Activated naive CD4-positive, alpha-beta T cell treated with anti-CD3 and anti-CD28 coated beads, Interleukin-2, amount 10 ng/mL, durations not matched to agents 7 days and 5 days (primary cell): Measurements from ENCODE around the gene CHD6.

ENCODE experiments used
- CTCF ChIA-PET: fragments of 350-600 bp; sonication (Branson Sonifier 250); formaldehyde crosslinking; loops from one replicate; lab custom pipeline; 2021; ENCODE audit warnings: antibody characterized with exemption; lab: Charles Lee
- DNase-seq: peaks from one replicate; pipeline ENCODE4 v3.0.0-alpha.2; 2020
- H3K27ac Mint-ChIP-seq: one replicate; pipeline ENCODE4 v1.8.0; 2021; ENCODE audit warnings: mild to moderate bottlenecking, moderate library complexity, mixed read lengths
- H3K27me3 Mint-ChIP-seq: one replicate; pipeline ENCODE4 v1.8.0; 2021; ENCODE audit warnings: mild to moderate bottlenecking, mixed read lengths
- H3K36me3 Mint-ChIP-seq: one replicate; pipeline ENCODE4 v1.8.0; 2021; ENCODE audit warnings: mixed read lengths
- H3K4me1 Mint-ChIP-seq: one replicate; pipeline ENCODE4 v1.8.0; 2021; ENCODE audit warnings: mixed read lengths
- H3K4me3 Mint-ChIP-seq: one replicate; pipeline ENCODE4 v1.8.0; 2021; ENCODE audit warnings: mild to moderate bottlenecking, moderate library complexity, mixed read lengths
- H3K9me3 Mint-ChIP-seq: one replicate; pipeline ENCODE4 v1.8.0; 2021; ENCODE audit warnings: mixed read lengths

The CHD6 gene

DNA sequence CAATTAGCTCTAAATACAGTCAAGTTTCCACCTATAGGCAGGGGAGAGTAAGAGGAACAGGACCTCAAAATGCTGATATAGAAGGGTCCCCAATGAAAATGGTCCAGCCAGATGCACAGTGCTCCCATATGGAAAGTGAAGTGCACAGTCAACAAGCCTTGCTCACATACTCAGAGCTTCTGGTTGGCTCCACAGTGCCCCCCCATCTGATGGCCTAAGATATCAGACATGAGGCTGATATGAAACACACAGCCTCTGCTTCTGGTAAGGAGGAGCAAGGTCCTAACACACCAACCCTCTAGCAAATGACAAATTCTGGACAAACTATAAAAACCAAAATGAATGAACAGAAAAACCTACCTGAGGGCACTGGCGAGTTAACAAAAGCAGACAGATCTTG lies 140.2 kb downstream of the CHD6 start:
- Mint-ChIP-seq H3K36me3 (peaks cover 35% of the 10 kb centered on the region), H3K4me1 (peaks cover 24% of the 10 kb centered on the region), H3K27me3 (no peaks in the 10 kb centered on the region), H3K27ac (no peak overlapping the region), H3K4me3 (no peak overlapping the region), H3K9me3 (no peaks in the 10 kb centered on the region)
- CTCF ChIA-PET: no interaction called here
- DNase-seq: no peak

DNA sequence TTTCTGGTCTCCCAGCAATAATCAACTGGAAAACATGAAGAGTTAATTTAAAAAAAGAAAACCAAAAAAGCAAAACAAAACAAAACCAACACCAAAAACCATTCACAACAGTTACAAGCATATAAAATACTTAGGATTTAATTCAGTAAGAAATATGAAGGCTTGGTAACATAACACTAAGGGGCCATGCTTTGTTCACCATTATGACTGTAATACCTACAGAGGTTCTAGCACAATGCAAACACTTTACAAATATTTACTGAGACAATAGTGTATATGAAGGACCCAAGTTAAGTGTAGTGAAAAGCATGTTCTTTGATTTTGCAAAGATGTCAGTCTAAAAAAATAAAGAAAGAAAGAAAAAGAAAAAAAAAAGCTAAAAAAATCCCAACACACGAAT lies 141.7 kb downstream of the CHD6 start:
- H3K4me3 Mint-ChIP-seq: no peak overlapping the region
- CTCF ChIA-PET: no interaction called here
- peaks cover 24% of the 10 kb centered on the region for H3K4me1 Mint-ChIP-seq
- H3K9me3 Mint-ChIP-seq: no peaks in the 10 kb centered on the region
- H3K27me3 Mint-ChIP-seq: no peaks in the 10 kb centered on the region
- H3K27ac Mint-ChIP-seq: no peak overlapping the region
- H3K36me3 Mint-ChIP-seq: peaks cover 38% of the 10 kb centered on the region
- DNase-seq: no peak

DNA sequence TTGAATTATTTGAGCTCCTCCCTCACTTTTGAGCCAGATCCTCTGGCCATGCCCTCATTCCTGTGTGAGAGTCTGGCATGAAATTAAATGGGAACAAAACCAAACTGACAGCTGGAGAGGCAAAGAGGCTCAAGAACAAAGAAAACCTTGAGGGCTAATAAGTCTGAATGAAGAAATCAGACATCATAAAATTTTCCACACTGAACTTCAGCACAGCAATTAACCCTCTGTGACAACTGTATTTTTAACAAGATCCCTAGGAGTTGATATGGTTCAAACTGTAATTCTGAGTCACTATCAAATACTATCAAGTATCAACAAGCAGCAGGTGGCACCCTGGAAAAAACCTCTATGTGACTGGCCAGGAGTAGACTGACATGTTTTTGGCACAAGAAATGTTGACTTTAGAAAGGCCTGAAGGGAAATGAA lies 142.2 kb downstream of the CHD6 start:
- Mint-ChIP-seq H3K27me3 (no peaks in the 10 kb centered on the region), H3K4me3 (no peak overlapping the region), H3K9me3 (no peaks in the 10 kb centered on the region), H3K4me1 (peaks cover 24% of the 10 kb centered on the region), H3K27ac (no peak overlapping the region), H3K36me3 (peaks cover 38% of the 10 kb centered on the region)
- DNase-seq: no peak
- CTCF ChIA-PET: no interaction called here

GRCh38 chr20:41475503-41475902 lies 142.7 kb downstream of the CHD6 start:
- CTCF ChIA-PET: no interaction called here
- H3K36me3 Mint-ChIP-seq: peaks cover 39% of the 10 kb centered on the region
- H3K4me1 Mint-ChIP-seq: peaks cover 20% of the 10 kb centered on the region
- H3K9me3 Mint-ChIP-seq: no peaks in the 10 kb centered on the region
- no peaks in the 10 kb centered on the region for H3K27me3 Mint-ChIP-seq
- no peak overlapping the region for H3K27ac Mint-ChIP-seq
- H3K4me3 Mint-ChIP-seq: no peak overlapping the region
- no peak for DNase-seq

- no peak for DNase-seq
- CTCF ChIA-PET: no interaction called here
- H3K9me3 Mint-ChIP-seq: no peaks in the 10 kb centered on the region
- H3K4me1 Mint-ChIP-seq: peaks cover 3% of the 10 kb centered on the region
- H3K4me3 Mint-ChIP-seq: no peak overlapping the region
- H3K27me3 Mint-ChIP-seq: no peaks in the 10 kb centered on the region
- peaks cover 22% of the 10 kb centered on the region for H3K36me3 Mint-ChIP-seq
- H3K27ac Mint-ChIP-seq: no peak overlapping the region
Measured at GRCh38 chr20:41470362-41471095, 147.6 kb downstream of the CHD6 start.

DNA sequence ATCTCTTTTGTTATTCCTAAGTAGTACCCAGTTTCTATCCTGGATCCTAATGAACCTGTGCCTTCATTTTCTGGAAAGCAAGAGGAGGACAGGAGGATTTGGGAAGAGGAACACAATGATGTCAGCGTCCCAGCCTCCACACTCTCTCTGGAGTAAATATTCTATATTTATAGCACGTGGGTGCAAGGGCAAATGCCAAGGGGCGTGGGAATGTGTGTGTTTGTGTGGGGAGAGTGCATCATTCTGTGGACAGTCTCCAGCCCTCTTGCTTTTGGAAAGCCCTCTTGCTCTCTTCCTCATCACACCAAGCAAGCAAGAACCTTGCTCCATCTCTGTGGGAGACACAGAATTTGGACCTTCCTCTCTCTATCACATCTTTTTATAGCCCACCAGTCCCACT lies 148.3 kb downstream of the CHD6 start:
- no peak overlapping the region for H3K4me3 Mint-ChIP-seq
- no peaks in the 10 kb centered on the region for H3K4me1 Mint-ChIP-seq
- no peak overlapping the region for H3K27ac Mint-ChIP-seq
- H3K36me3 Mint-ChIP-seq: peaks cover 24% of the 10 kb centered on the region
- H3K9me3 Mint-ChIP-seq: peaks cover 3% of the 10 kb centered on the region
- CTCF ChIA-PET: no interaction called here
- H3K27me3 Mint-ChIP-seq: no peaks in the 10 kb centered on the region
- no peak for DNase-seq

DNA sequence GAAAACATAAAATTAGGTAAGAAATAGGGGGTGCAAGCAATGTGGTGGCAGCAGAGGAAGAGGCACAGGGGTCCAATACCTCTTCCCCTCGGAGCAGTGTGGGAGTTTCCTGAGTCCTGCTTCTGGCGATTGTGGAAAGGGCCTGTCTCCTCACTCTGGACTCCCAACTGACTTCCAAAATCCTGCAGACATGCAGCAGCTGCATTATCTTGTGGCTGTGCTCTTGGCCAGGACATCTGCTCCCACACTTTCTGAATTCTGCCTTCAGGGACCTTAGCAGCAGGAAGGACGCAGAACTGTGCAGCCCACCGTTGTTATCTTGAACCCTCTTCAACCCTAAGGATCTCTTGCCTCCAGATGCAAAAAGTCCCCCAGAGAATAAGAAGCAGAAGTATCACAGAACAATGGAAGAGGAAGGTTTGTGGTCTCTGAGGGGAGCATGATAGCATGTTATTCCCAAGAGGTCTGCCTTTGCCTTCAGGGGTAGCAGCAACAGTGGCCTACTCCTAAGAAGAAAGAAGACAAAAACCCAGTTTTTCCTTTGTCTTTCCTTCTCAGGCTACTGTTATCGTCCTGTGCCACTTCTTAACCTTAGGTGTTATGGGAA lies 149.1 kb downstream of the CHD6 start:
- Mint-ChIP-seq H3K4me3 (no peak overlapping the region), H3K36me3 (peaks cover 27% of the 10 kb centered on the region), H3K4me1 (no peaks in the 10 kb centered on the region), H3K9me3 (peaks cover 4% of the 10 kb centered on the region), H3K27me3 (no peaks in the 10 kb centered on the region), H3K27ac (no peak overlapping the region)
- DNase-seq: no peak
- CTCF ChIA-PET: no interaction called here

- H3K9me3 Mint-ChIP-seq: peaks cover 4% of the 10 kb centered on the region
- no peaks in the 10 kb centered on the region for H3K27me3 Mint-ChIP-seq
- H3K27ac Mint-ChIP-seq: no peak overlapping the region
- no peaks in the 10 kb centered on the region for H3K4me1 Mint-ChIP-seq
- no peak overlapping the region for H3K4me3 Mint-ChIP-seq
- H3K36me3 Mint-ChIP-seq: peaks cover 31% of the 10 kb centered on the region
- DNase-seq: no peak
- CTCF ChIA-PET: no interaction called here
Measured at GRCh38 chr20:41467690-41468089, 150.5 kb downstream of the CHD6 start.

GRCh38 chr20:41467220-41467619 lies 151.0 kb downstream of the CHD6 start:
- Mint-ChIP-seq H3K9me3 (peaks cover 4% of the 10 kb centered on the region), H3K27me3 (no peaks in the 10 kb centered on the region), H3K4me1 (peaks cover 3% of the 10 kb centered on the region), H3K36me3 (peaks cover 30% of the 10 kb centered on the region), H3K27ac (no peak overlapping the region), H3K4me3 (no peak overlapping the region)
- CTCF ChIA-PET: no interaction called here
- DNase-seq: no peak

- no peak overlapping the region for H3K27ac Mint-ChIP-seq
- no peaks in the 10 kb centered on the region for H3K27me3 Mint-ChIP-seq
- H3K9me3 Mint-ChIP-seq: peaks cover 6% of the 10 kb centered on the region
- H3K4me1 Mint-ChIP-seq: peaks cover 4% of the 10 kb centered on the region
- CTCF ChIA-PET: no interaction called here
- H3K36me3 Mint-ChIP-seq: peaks cover 36% of the 10 kb centered on the region
- no peak for DNase-seq
- H3K4me3 Mint-ChIP-seq: no peak overlapping the region
Measured at GRCh38 chr20:41463567-41463966, 154.6 kb downstream of the CHD6 start.

- Mint-ChIP-seq H3K27ac (no peak overlapping the region), H3K4me1 (peaks cover 4% of the 10 kb centered on the region), H3K36me3 (peaks cover 34% of the 10 kb centered on the region), H3K4me3 (no peak overlapping the region), H3K27me3 (no peaks in the 10 kb centered on the region), H3K9me3 (peaks cover 6% of the 10 kb centered on the region)
- CTCF ChIA-PET: interaction anchor here (0.8 kb wide), 1 partner anchor 35 kb away, joined by 3 read pairs; no protein-coding TSS in a partner anchor
- DNase-seq: no peak
Measured at GRCh38 chr20:41462372-41463161, 155.6 kb downstream of the CHD6 start.

- H3K4me1 Mint-ChIP-seq: peaks cover 4% of the 10 kb centered on the region
- H3K9me3 Mint-ChIP-seq: peaks cover 3% of the 10 kb centered on the region
- no peak overlapping the region for H3K27ac Mint-ChIP-seq
- CTCF ChIA-PET: no interaction called here
- H3K36me3 Mint-ChIP-seq: peaks cover 41% of the 10 kb centered on the region
- no peak for DNase-seq
- no peak overlapping the region for H3K4me3 Mint-ChIP-seq
- H3K27me3 Mint-ChIP-seq: no peaks in the 10 kb centered on the region
Measured at GRCh38 chr20:41458761-41459160, 159.4 kb downstream of the CHD6 start.

- Mint-ChIP-seq H3K4me1 (peaks cover 1% of the 10 kb centered on the region), H3K27ac (no peak overlapping the region), H3K9me3 (peaks cover 3% of the 10 kb centered on the region), H3K36me3 (peaks cover 45% of the 10 kb centered on the region), H3K4me3 (no peak overlapping the region), H3K27me3 (no peaks in the 10 kb centered on the region)
- no peak for DNase-seq
- CTCF ChIA-PET: no interaction called here
Measured at GRCh38 chr20:41457173-41457857, 160.9 kb downstream of the CHD6 start.

- CTCF ChIA-PET: no interaction called here
- no peak overlapping the region for H3K27ac Mint-ChIP-seq
- DNase-seq: no peak
- H3K27me3 Mint-ChIP-seq: no peaks in the 10 kb centered on the region
- H3K4me3 Mint-ChIP-seq: no peak overlapping the region
- H3K4me1 Mint-ChIP-seq: no peaks in the 10 kb centered on the region
- H3K36me3 Mint-ChIP-seq: peaks cover 47% of the 10 kb centered on the region
- peaks cover 3% of the 10 kb centered on the region for H3K9me3 Mint-ChIP-seq
Measured at GRCh38 chr20:41456351-41456750, 161.8 kb downstream of the CHD6 start.
